ENCODE measurements around the gene ATXN1.

Gene ATXN1

GRCh38 chr6:16766836-16767745 lies 5.8 kb upstream of the ATXN1 start:
- no peaks in the 10 kb centered on the region for H3K27me3 ChIP-seq (ENCODE audit: control insufficient read depth in 1 of 2, insufficient read depth in 1 of 2, low read length in 2 of 2)
- H3K27ac ChIP-seq (ENCODE audit: low read length, poor library complexity, severe bottlenecking): peak overlapping the region; percentile 27
- no peaks in the 10 kb centered on the region for H3K36me3 ChIP-seq (ENCODE audit: control insufficient read depth in 1 of 2, insufficient read depth in 2 of 2, low read depth in 1 of 2, low read length in 2 of 2)
- peak overlapping the region; percentile 70 to 88 for H3K18ac ChIP-seq (ENCODE audit: low read depth in 1 of 2, low read length in 2 of 2)
- H2AK5ac ChIP-seq (ENCODE audit: low read length, severe bottlenecking): peak overlapping the region; percentile 83
- peak overlapping the region; percentile 68 for H4K91ac ChIP-seq (ENCODE audit: low read length)
- no peak overlapping the region for H2BK5ac ChIP-seq (ENCODE audit: low read depth, low read length, poor library complexity, severe bottlenecking)
- H2BK15ac ChIP-seq (ENCODE audit: low read depth, poor library complexity, severe bottlenecking): peak overlapping the region; percentile 64
- peak overlapping the region; percentile 6 to 90 for H2BK12ac ChIP-seq (ENCODE audit: low read length in 2 of 2)
- no peak overlapping the region for H3K14ac ChIP-seq (ENCODE audit: low read length in 2 of 2)
- H3K4me2 ChIP-seq (ENCODE audit: low read length, poor library complexity, severe bottlenecking): no peak overlapping the region
- H3K4me1 ChIP-seq (ENCODE audit: control insufficient read depth, insufficient read depth, low read depth, low read length): peaks cover 7% of the 10 kb centered on the region
- no peak overlapping the region for H3K9ac ChIP-seq (ENCODE audit: low read length)
- H4K8ac ChIP-seq (ENCODE audit: low read length): peak overlapping the region; percentile 66
- peak; percentile 79 for DNase-seq
- peak overlapping the region in 1 of 2 experiments; percentile 69 for H3K23ac ChIP-seq (ENCODE audit: low read length in 2 of 2)
- no peaks in the 10 kb centered on the region for H3K9me3 ChIP-seq (ENCODE audit: control insufficient read depth, low read length)
- peak overlapping the region in 1 of 2 experiments; percentile 24 for H3K4ac ChIP-seq (ENCODE audit: low read depth in 1 of 2, low read length in 2 of 2)
- no peak overlapping the region for H3K4me3 ChIP-seq (ENCODE audit: insufficient read depth in 1 of 2, low read depth in 1 of 2, low read length in 2 of 2)
- no peaks in the 10 kb centered on the region for H3K79me1 ChIP-seq (replicated peaks; ENCODE audit: low read length, poor library complexity, severe bottlenecking)
- no peak overlapping the region for H2AFZ ChIP-seq (ENCODE audit: low read depth, low read length)
- WGBS: 30% methylated on average over 5 of the region's 7 CpGs
- H2BK120ac ChIP-seq (ENCODE audit: low read depth, low read length): peak overlapping the region; percentile 29

- Histone ChIP-seq H3K27me3 (ENCODE audit: control insufficient read depth in 1 of 2, insufficient read depth in 1 of 2, low read length in 2 of 2) (no peaks in the 10 kb centered on the region), H3K4me3 (ENCODE audit: insufficient read depth in 1 of 2, low read depth in 1 of 2, low read length in 2 of 2) (no peak overlapping the region), H3K23ac (ENCODE audit: low read length in 2 of 2) (no peak overlapping the region), H2BK12ac (ENCODE audit: low read length in 2 of 2) (no peak overlapping the region), H3K27ac (ENCODE audit: low read length, poor library complexity, severe bottlenecking) (peak overlapping the region; percentile 28), H2AFZ (ENCODE audit: low read depth, low read length) (no peak overlapping the region), H2BK5ac (ENCODE audit: low read depth, low read length, poor library complexity, severe bottlenecking) (no peak overlapping the region), H2BK120ac (ENCODE audit: low read depth, low read length) (no peak overlapping the region), H3K14ac (ENCODE audit: low read length in 2 of 2) (no peak overlapping the region), H3K4me2 (ENCODE audit: low read length, poor library complexity, severe bottlenecking) (peak overlapping the region; percentile 13), H4K91ac (ENCODE audit: low read length) (no peak overlapping the region), H2BK15ac (ENCODE audit: low read depth, poor library complexity, severe bottlenecking) (no peak overlapping the region), H3K18ac (ENCODE audit: low read depth in 1 of 2, low read length in 2 of 2) (no peak overlapping the region), H4K8ac (ENCODE audit: low read length) (no peak overlapping the region), H3K9me3 (ENCODE audit: control insufficient read depth, low read length) (no peaks in the 10 kb centered on the region), H2AK5ac (ENCODE audit: low read length, severe bottlenecking) (no peak overlapping the region), H3K4me1 (ENCODE audit: control insufficient read depth, insufficient read depth, low read depth, low read length) (peaks cover 7% of the 10 kb centered on the region), H3K79me1 (replicated peaks; ENCODE audit: low read length, poor library complexity, severe bottlenecking) (no peaks in the 10 kb centered on the region), H3K4ac (ENCODE audit: low read depth in 1 of 2, low read length in 2 of 2) (no peak overlapping the region), H3K9ac (ENCODE audit: low read length) (peak overlapping the region; percentile 61), H3K36me3 (ENCODE audit: control insufficient read depth in 1 of 2, insufficient read depth in 2 of 2, low read depth in 1 of 2, low read length in 2 of 2) (no peaks in the 10 kb centered on the region)
- WGBS: no CpG with 5 or more reads among the region's 1 CpG
- peak; percentile 94 for DNase-seq
These were observed 4.8 kb upstream of the ATXN1 start for GRCh38 chr6:16766043-16766536.

GRCh38 chr6:16765235-16765634 lies 4.0 kb upstream of the ATXN1 start:
- no peak for DNase-seq
- H3K23ac ChIP-seq (ENCODE audit: low read length in 2 of 2): no peak overlapping the region
- no peak overlapping the region for H3K4ac ChIP-seq (ENCODE audit: low read depth in 1 of 2, low read length in 2 of 2)
- H3K14ac ChIP-seq (ENCODE audit: low read length in 2 of 2): no peak overlapping the region
- H3K27ac ChIP-seq (ENCODE audit: low read length, poor library complexity, severe bottlenecking): no peak overlapping the region
- no peak overlapping the region for H2BK120ac ChIP-seq (ENCODE audit: low read depth, low read length)
- no peaks in the 10 kb centered on the region for H3K79me1 ChIP-seq (replicated peaks; ENCODE audit: low read length, poor library complexity, severe bottlenecking)
- no peak overlapping the region for H2AFZ ChIP-seq (ENCODE audit: low read depth, low read length)
- H3K4me3 ChIP-seq (ENCODE audit: insufficient read depth in 1 of 2, low read depth in 1 of 2, low read length in 2 of 2): no peak overlapping the region
- peak overlapping the region; percentile 87 for H3K9ac ChIP-seq (ENCODE audit: low read length)
- H3K4me2 ChIP-seq (ENCODE audit: low read length, poor library complexity, severe bottlenecking): no peak overlapping the region
- H3K18ac ChIP-seq (ENCODE audit: low read depth in 1 of 2, low read length in 2 of 2): no peak overlapping the region
- peaks cover 5% of the 10 kb centered on the region for H3K4me1 ChIP-seq (ENCODE audit: control insufficient read depth, insufficient read depth, low read depth, low read length)
- no peak overlapping the region for H4K91ac ChIP-seq (ENCODE audit: low read length)
- no peak overlapping the region for H4K8ac ChIP-seq (ENCODE audit: low read length)
- no peak overlapping the region for H2BK15ac ChIP-seq (ENCODE audit: low read depth, poor library complexity, severe bottlenecking)
- no peak overlapping the region for H2BK5ac ChIP-seq (ENCODE audit: low read depth, low read length, poor library complexity, severe bottlenecking)
- H3K27me3 ChIP-seq (ENCODE audit: control insufficient read depth in 1 of 2, insufficient read depth in 1 of 2, low read length in 2 of 2): no peaks in the 10 kb centered on the region
- no peaks in the 10 kb centered on the region for H3K36me3 ChIP-seq (ENCODE audit: control insufficient read depth in 1 of 2, insufficient read depth in 2 of 2, low read depth in 1 of 2, low read length in 2 of 2)
- WGBS: no CpG with 5 or more reads among the region's 3 CpGs
- no peak overlapping the region for H2AK5ac ChIP-seq (ENCODE audit: low read length, severe bottlenecking)
- no peak overlapping the region for H2BK12ac ChIP-seq (ENCODE audit: low read length in 2 of 2)
- no peaks in the 10 kb centered on the region for H3K9me3 ChIP-seq (ENCODE audit: control insufficient read depth, low read length)

GRCh38 chr6:16764188-16764950 lies 3.1 kb upstream of the ATXN1 start:
- H3K4ac ChIP-seq (ENCODE audit: low read depth in 1 of 2, low read length in 2 of 2): no peak overlapping the region
- no peak overlapping the region for H3K4me3 ChIP-seq (ENCODE audit: insufficient read depth in 1 of 2, low read depth in 1 of 2, low read length in 2 of 2)
- 88% methylated on average over 1 of the region's 3 CpGs for WGBS
- no peak overlapping the region for H3K23ac ChIP-seq (ENCODE audit: low read length in 2 of 2)
- H4K91ac ChIP-seq (ENCODE audit: low read length): no peak overlapping the region
- H2AK5ac ChIP-seq (ENCODE audit: low read length, severe bottlenecking): no peak overlapping the region
- no peak overlapping the region for H2BK12ac ChIP-seq (ENCODE audit: low read length in 2 of 2)
- no peak overlapping the region for H3K4me2 ChIP-seq (ENCODE audit: low read length, poor library complexity, severe bottlenecking)
- H4K8ac ChIP-seq (ENCODE audit: low read length): no peak overlapping the region
- H2BK120ac ChIP-seq (ENCODE audit: low read depth, low read length): no peak overlapping the region
- H3K9ac ChIP-seq (ENCODE audit: low read length): peak overlapping the region; percentile 87
- no peak overlapping the region for H3K14ac ChIP-seq (ENCODE audit: low read length in 2 of 2)
- peaks cover 5% of the 10 kb centered on the region for H3K4me1 ChIP-seq (ENCODE audit: control insufficient read depth, insufficient read depth, low read depth, low read length)
- no peak overlapping the region for H2BK5ac ChIP-seq (ENCODE audit: low read depth, low read length, poor library complexity, severe bottlenecking)
- H3K79me1 ChIP-seq (replicated peaks; ENCODE audit: low read length, poor library complexity, severe bottlenecking): no peaks in the 10 kb centered on the region
- DNase-seq: peak; percentile 69
- H3K36me3 ChIP-seq (ENCODE audit: control insufficient read depth in 1 of 2, insufficient read depth in 2 of 2, low read depth in 1 of 2, low read length in 2 of 2): no peaks in the 10 kb centered on the region
- H3K27ac ChIP-seq (ENCODE audit: low read length, poor library complexity, severe bottlenecking): no peak overlapping the region
- H3K9me3 ChIP-seq (ENCODE audit: control insufficient read depth, low read length): no peaks in the 10 kb centered on the region
- H3K27me3 ChIP-seq (ENCODE audit: control insufficient read depth in 1 of 2, insufficient read depth in 1 of 2, low read length in 2 of 2): no peaks in the 10 kb centered on the region
- no peak overlapping the region for H3K18ac ChIP-seq (ENCODE audit: low read depth in 1 of 2, low read length in 2 of 2)
- H2BK15ac ChIP-seq (ENCODE audit: low read depth, poor library complexity, severe bottlenecking): no peak overlapping the region
- no peak overlapping the region for H2AFZ ChIP-seq (ENCODE audit: low read depth, low read length)
